NCI-H2029 treated with DMSO at 0.1 percent for 48 hours (cell line): Measurements from ENCODE around the gene C6orf136.

ENCODE experiments used
- DNase-seq: peaks from one replicate; lab custom pipeline; 2025; lab: John Stamatoyannopoulos, UW

C6orf136 gene

DNA sequence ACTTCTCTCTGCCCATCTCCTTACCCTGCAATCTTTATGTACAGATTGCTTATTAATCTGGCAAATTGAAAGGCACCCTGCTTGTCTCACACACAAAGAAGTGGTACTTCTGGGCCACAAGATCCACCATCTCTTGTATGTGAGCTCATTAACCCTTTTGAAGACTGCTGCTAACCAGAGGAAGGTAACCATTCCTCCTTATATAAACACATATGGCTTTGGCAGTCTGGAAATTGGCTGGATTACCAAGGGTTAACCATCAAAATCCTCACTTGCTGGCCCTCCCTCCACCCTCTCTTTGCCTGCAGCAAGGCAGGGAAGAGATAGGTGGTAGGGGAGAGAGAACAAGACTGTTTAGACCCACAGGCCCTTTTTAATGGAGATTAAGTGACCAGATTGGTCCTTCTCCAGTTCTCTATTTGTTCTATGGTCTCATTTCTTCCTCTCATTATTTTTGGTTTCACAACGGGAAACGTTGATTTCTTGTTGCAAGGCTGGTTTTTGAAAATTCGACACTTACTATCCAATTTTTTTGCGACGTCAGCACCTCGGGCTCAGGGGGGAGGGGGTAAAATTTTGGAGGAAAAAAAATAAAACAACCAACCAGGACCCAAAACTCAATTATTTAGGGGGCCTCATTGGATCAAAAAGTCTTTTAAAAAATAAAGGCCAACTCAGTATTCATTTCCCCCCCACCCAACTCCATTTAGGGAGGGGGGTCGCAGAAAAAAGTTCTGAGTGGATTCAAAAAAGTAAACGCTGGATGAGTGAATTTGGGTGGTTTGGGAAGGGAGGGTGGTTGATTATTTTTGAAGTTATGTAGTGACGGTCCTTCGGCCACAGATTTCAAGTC is 30.7 kb upstream of the C6orf136 start:
- DNase-seq = peak; percentile 71

DNA sequence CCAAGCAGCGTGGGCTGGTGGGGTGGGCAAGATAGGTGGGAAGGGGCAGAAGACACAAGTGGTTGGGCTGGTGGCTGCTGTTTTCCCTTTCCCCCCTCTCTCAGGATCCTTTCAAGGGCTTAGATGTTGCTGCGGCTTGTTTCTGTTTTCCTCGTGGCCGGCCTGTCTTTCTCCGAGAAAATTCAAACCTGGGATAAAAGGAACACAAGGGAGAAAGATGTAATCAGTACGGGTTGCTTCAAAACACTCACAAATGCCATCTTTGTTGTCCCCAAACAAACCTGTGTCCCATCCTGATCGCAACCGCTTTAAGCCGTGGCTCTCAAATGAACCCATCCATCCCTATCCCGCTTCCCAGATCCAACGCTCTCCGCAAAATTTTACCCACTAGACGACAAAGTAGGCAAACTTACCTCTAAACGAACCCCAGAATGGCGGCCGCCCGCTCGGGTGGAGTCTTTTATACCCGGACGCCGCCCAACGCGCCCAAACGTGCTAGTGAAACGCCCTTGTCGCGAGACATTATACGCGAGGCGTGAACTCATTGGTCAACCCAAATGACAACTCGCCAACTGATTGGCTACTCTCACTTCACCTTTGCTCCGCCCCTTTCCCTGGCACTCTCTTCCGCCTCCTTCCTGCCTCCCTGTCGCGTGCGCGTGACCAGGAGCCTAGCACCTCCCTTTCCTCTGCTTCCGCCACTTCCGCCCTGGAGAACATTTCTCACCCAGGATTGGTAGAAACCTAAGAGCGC is 29.9 kb upstream of the C6orf136 start, which contains the start of gene PPP1R10:
Gene PPP1R10, minus strand, starts transcription at position 433 of the 754 bp plus-strand sequence. CDS start 7,299 bp downstream, outside the sequence.
- DNase-seq = peak; percentile 99

DNA sequence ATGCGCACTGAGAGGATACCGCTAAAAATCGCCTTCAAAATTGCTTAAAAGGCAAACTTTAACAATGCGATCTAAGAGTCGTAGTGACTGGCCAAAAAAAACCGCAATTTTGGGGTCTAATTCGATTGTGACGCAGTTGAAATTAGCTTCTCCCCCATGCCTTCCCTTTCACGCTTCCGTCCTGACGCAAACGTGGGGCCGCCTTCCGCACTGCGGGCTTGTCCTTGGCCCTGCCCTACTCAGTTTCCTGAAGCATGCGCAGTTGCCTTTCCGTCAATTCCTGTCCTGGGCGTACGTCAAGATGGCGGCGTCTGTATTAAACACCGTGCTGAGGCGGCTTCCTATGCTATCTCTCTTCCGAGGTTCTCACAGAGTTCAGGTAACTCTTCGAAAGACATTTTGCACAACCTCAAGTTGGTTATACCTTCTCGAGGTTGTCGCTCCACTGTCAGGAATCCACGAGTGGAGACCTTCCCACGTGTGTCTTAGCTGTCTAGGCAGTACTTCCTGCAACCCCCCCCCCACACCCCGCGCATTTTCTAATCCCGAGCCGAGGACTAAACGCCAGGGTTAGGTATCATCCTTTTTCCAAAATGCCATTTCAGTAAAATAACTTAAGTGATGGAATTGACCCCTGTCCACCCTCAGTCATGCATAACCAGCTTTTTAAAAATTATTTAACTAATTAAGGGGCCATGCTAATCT is 29.2 kb upstream of the C6orf136 start, which contains the start of gene MRPS18B:
Gene MRPS18B, plus strand, starts transcription at position 276 of the 705 bp plus-strand sequence. Its CDS starts 26 bp downstream, at position 302.
- DNase-seq = peak; percentile 96

DNA sequence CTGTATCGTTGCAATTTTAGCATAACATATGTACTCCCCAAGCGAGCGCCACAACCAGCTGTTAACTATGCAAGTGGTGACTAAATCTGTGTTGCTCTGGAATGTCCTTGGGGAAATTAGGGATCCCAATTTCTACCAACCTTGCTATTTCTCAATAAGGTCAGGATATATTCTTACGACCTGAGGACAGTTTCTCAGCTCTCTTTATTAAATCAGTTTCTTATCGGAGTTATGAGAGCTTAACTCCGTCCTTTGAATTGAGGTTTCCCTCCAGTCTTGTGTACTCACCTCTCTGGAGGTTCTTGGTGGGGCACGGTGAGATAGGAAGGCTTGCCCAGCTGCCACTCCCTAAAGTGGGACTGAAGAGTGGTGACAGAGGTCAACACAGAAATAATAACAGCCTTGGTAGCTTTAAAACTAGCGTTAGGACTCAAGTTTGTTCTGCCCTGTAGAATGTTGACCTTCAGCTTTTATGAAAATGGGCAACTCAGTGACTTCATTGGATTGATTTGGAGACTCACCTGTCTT is 28.6 kb upstream of the C6orf136 start:
- no peak for DNase-seq

DNA sequence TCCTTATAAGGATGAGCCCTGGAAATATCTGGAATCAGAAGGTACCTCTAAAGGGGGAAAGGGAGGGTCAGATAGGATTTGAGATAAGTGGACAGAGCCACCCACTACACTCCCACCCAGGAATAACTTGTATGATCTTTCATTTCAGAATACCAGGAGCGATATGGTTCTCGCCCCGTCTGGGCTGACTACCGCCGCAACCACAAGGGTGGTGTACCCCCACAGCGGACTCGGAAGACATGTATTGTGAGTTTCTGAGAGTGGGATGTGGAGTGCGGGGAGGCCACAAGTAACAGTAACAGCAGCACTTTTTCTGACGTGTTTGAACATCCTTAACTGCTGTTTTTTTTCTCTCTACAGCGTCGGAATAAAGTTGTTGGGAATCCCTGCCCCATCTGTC is 27.4 kb upstream of the C6orf136 start:
- DNase-seq = no peak

DNA sequence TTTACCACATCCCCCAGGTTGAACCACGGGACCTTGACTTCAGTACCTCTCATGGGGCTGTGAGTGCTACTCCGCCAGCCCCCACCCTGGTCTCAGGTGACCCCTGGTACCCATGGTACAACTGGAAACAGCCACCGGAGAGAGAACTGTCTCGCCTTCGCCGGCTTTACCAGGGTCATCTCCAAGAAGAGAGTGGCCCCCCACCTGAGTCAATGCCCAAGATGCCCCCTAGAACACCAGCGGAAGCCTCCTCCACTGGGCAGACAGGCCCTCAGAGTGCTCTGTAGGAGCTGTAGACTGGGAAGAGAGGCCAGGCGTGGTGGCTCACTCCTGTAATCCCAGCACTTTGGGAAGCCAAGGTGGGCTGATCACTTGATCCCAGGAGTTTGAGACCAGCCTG is 21.4 kb upstream of the C6orf136 start:
- no peak for DNase-seq

DNA sequence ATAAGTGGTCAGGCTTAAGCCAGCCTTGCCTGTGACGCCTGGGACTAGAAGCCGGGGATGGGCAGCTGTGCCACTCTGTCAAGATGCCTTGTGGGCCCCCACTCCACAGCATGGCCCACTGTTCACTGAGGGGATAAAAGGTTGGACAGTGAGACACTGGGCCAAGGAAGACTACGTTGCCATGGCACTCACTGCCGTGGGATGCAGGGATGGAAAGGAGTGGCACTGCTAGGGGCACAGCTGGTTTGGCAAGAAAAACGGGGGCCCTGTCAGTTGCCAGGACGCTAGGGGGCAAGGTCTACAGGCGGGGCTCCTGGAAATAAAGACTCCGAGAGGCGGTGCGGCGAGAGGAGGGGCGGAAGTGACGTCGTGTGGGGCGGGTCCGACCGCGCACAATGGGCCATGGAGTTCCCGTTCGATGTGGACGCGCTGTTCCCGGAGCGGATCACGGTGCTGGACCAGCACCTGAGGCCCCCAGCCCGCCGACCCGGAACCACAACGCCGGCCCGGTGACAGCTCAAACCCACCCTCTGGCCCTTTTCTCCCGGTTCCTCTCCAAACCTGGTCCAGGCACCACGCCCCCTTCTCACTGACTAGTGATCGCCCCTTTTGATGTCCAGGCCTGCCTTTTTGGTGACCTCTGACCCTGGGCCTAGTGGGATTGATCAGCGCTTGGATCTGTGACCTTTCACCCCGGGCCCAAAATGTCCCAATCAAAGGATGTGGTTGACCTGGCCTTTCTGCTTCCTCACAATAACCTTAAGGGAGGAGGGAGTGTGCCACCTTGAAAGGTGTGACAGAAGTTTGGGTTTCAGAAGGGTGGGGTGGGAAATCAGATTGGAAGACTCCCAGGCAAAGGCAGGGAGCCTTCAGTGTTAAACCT is 20.2 kb upstream of the C6orf136 start, which contains the start of gene ATAT1:
Gene ATAT1, plus strand, starts transcription at position 391 of the 883 bp plus-strand sequence.
- DNase-seq = peak; percentile 57

DNA sequence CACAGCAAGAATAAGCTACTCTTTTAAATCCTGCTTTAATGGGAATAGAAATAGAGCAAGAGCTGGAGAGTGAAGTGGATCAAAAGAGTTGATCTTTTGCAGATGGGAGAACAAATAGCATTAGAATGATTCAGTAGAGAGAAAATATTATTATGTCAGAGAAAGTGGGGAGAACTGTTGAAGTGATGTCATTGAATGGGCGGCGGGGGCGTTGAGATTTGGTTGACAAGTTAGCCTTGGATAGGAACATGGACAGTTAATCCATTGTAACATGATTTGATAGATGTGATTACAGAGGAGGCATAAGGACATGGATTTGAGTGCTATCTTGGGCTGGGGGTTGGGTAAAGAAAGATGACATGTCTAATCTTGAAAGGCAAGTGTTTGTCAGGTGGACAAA is 11.1 kb upstream of the C6orf136 start:
- DNase-seq = no peak

DNA sequence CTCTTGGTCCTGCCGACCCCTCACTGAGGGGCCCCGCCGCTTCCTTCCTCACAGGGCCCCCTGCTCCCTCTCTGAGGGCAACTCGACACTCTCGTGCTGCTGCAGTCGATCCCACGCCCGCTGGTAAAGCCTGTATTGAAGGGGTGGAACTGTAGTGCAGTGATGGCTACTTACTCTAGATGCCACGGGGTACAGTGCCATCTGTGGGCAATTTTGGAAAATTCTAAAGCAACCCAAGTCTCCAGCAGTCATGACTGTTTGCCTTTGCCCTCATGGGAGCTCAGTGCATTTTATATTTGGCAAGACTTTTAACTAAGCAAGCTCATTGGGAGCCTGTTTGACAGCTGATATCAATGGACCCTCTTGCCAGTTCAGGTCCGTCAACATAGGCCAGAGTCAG is 6.5 kb upstream of the C6orf136 start:
- no peak for DNase-seq

DNA sequence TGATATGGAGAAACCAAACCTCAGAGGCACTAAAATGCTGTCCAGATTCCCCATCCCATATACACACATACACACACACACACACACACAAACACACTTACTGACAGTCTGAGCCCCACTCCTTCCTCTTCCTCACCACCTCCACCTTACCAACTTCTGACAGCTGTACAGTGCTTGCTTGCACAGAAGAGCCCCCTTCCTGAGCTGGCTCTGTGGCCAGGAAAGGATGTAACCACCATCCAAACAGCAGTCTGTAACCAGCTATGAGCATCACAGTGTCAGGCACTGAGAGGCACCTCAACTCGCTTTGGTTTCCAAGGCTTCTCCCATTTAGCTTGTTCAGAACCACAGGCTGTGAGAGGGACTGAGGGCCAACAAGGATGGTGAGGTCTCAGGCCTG is 5.9 kb upstream of the C6orf136 start:
- no peak for DNase-seq

DNA sequence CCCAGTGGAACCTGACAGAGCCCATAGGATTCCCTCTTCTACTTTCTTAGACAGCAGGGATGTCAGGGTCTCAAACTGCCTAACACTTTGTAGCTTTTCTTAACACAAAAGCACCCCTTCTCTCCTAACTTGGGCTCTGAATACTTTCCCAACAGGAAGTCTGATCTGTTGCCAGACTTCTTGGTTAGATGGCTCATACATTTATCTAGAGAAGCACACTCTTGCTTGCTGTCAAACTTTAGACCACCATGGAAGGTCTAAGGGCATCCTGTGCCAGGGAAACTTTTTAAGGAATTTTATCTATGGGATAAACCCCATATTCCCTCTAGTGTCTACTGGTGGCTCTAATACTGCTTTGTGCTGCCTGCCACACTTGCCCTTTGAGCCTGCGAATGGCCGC is 3.3 kb upstream of the C6orf136 start:
- no peak for DNase-seq

DNA sequence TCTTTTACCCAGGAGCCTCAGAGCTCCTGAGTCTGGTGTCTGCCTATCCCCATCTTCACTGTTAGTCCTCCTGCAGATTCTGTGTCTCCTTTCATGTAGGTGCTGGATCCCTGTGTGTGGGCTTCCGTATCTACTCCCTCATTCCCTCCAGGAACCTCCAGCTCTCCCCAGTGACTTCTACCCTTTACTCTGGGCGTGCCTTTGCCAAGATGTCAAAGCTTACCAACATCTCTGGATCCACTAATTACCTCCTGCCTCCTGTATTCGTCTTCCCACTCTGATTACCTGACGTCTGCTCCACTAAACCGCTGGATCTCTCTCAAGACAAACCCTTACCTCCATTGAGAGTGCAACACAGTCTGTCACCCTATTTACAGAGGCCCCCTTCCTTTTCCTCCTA is 2.2 kb upstream of the C6orf136 start:
- no peak for DNase-seq

DNA sequence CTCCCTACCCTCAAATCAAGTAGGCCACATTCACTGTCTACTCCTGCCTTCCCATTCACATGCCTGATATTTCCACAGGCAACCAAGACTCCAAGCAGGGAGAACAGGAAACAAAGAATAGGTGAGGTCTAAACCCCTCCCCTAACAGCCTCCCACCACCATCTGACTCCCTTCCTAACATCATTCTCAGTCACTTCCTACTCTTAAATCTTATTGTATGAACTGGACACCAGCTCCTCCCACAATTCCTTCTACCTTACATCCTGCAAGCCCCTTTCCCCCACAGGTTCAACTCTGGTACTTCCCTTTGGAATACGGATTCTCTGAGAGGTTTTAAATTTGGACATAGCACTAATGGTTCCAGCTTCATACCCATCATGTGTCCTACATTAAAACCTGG is 944 bp upstream of the C6orf136 start:
- DNase-seq = no peak

DNA sequence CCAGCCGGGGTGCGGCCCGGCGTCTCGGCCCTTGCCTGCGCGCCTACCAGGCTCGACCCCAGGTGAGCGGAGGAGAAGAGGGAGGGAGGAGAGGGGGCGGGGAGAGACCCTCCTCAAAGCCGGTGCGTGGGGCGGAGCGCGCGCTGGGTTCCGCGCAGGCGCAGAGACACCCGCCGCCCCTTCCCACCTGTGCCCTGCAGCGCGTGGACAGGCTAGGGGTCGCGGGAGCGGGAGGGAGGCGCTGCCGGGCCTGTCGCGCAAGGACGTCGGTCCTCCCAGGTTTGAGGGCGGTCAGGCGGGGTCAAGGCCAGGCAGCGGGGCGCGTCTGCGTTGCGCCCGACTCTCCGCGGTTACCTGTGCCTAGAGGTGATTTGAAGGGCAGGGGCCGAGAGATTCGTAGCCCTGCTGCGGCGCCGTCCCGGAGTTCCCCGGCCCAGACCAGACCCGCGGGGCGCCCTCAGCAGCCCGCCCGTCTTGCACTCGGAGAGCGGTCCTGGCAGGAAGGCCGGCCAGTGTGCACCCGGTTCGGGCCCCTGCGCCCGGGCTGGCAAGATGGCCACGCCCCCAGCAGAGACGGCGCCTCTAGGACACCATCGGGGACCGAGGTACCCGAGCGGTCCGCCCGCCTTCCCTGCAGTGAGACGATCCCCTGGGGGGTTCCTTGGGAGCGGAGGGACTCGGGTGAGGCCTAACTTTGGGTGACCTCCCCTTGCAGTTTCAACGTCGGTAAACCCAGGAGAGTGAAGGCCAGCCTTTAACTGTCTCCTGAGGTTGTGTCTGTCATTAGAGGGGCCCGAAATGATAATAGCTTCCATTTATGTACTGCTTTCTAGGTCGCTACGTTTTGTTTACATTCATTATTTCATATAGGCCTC is 546 bp downstream of the C6orf136 start:
- DNase-seq = no peak

DNA sequence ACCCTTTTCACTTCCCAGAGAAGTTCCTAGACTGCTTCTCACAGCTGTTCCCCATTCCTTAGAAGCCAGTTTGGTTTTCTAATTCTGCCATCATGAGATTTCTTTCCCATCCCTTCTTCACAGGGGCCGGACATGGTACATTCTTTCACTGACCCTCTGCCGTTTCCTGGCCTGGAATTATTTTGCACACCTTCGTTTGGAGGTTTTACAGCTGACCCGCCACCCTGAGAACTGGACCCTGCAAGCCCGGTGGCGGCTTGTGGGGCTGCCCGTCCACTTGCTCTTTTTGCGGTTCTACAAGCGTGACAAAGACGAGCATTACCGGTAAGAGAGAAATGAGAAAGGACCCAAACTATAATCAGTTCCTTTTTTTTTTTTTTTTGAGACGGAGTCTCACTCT is 4.2 kb downstream of the C6orf136 start:
- no peak for DNase-seq

DNA sequence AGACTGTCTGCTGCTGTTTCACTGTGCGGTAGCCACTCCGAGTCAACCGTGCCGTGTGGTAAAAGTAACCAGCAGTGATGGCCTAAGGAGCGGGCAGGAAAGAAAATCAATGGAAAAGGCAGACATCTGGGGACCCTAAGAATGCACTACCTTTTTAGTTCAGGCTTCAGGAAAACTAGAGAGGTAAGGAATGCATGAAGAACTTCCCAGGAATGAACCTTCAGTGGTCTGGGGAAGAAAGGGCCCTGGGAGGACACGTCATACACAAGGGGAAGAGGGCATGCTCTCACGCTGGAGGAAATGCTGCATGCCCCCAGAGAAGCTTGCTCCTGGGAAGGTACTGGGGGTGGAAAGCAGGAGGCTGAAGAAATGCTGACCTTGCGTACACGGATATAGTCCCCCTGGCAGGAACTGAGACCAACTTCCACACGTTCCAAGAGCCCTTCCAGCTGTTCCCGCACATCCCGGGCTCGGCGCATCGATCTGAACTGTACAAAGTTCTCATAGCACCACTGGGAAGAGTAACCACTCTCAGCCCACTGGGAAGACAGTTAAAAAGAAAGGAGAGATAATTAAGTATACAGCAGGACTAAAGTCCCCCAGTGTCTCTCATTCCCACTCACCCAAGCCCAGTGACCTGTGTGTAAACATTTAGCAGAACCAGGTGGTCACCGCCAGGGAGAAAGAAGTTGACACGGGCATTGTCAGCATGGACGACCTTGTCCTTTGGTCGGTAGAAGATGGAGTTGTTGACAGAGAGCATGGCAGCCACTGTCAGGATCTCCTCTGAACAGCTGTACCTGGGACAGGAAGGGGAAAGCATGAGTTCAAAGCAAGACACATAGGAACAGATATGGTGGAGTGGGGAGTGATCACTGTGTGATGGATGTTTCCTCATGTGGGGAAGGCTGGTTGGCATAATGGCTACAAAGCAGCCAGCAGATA is 8.1 kb downstream of the C6orf136 start:
- no peak for DNase-seq

DNA sequence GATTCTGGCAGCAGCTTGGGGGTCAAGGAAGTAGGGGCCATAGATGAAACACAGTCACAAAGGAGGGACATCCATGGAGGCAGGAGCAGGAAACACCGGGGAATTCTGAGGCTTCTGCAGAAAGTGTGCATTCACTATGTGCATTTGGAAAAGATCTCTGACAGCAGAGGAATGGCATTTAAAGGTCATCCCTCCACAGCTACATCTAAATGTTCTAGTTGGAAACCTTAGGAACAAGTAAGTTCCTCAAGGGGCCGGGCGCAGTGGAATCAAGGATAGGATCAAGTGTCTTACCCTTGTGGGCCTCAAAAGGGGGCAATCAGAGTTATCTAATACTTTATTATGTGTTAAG is 8.8 kb downstream of the C6orf136 start:
- DNase-seq = no peak

DNA sequence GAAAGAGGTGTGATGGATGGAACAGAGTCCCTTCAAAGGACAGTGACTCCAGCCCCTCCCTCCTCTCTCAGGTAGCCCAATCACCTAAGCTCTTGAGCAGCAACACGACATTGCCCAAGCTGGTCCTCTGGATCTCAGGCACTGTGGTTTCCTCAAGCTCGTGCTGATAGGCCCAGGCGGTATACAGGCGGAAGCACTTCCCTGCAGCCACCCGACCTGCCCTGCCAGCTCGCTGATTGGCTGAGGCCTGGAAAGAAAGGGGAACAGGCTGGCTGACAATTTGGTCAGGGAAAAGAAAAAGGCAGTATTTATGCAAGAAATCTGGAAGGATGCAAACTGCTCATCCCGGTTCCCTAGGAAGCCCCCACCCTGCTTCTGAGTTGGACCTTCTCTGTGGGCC is 9.6 kb downstream of the C6orf136 start:
- DNase-seq = no peak

DNA sequence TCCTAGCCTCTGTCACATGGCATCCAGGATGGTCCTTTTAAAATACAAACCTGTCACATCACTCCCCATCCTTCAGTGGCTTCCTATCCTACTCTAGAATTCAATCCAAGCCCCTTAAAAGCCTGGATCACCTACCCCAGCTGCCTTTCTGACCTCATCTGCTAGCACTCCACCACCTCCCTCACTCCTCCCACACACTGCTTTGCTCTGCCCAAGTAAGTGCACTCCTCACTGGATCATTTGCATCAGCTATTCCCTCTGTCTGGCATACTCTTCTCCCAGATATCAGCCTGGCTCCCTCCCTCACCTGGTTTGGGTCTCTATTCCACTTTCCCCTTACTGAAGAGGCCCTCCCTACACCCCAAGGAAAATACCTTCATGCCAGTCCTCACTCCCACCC is 10.5 kb downstream of the C6orf136 start:
- no peak for DNase-seq
